Measurements from ENCODE around the gene OTOP3. TPM values are rescaled to one million over a fixed set of nuclear protein-coding genes. Genes with fewer than 3 reads are reported as not detected.

The OTOP3 gene
- total and polyA plus RNA-seq, 2 of the 4 experiments (the other 2 are of a cell fraction) = not detected

DNA sequence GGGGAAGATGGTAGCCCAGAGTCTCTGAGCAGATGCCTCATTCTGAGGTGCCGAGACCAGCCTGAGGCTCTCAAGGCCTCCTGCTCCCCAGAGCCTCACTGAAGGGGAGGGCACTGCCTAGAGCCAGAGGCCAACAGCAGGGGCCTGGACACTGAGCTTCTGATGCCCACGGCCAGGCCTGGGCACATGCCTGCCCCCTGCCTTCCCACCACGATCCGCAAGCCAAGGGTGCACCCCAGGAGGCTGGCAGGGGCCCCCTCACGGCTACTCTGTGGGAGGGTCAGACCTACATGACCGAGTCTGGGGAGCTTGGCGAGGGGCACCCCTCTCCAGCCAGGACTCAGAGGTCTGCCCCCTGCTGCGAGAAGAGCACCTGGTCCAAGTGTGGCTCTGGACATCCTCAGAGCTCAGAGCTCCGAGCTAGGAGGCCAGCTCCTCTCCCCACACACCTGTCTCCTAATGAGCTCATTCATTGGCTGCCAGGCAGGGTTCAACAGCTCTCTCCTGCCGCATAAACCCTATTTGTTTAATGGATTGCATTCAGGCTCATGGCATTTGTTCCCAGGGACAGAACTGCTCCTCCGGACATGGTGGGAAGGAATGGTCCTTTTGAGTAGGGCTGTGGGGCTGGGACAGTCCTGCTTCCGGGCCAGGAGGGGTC, 13.9 kb downstream of the OTOP3 start:
- no peak overlapping the region for H2BK120ac ChIP-seq (ENCODE audit: low read depth, low read length)
- H4K5ac ChIP-seq (ENCODE audit: low read depth, low read length) = no peak overlapping the region
- H3K9me1 ChIP-seq (ENCODE audit: insufficient read depth, low read length) = no peaks in the 10 kb centered on the region
- in situ Hi-C loops (cut with MboI; ENCODE audit: low sequenced_read_pairs) = loop anchor here (10.0 kb wide), 1 partner anchor 205 kb away; the partner anchor contains the start of gene NHERF1
- TF ChIP-seq SMC3 (IDR thresholded peaks at IDR 0.05; ENCODE audit: low read depth, low read length) = no peak
- no peak for TF ChIP-seq MXI1 (IDR thresholded peaks at IDR 0.05; ENCODE audit: borderline replicate concordance, low read depth, low read length)
- no peak for TF ChIP-seq BHLHE40 (IDR thresholded peaks at IDR 0.05; ENCODE audit: low read depth, low read length)
- TF ChIP-seq MAZ (IDR thresholded peaks at IDR 0.05; ENCODE audit: borderline replicate concordance, low read depth, low read length) = no peak
- no peak for TF ChIP-seq MAFK (IDR thresholded peaks at IDR 0.05; ENCODE audit: low read depth, low read length)
- no peak for TF ChIP-seq CTCF (conservative IDR thresholded peaks at IDR 0.05; ENCODE audit: low read depth, low read length)
- no peak for TF ChIP-seq CHD1 (IDR thresholded peaks at IDR 0.05; ENCODE audit: low read depth, low read length)
- no peak for TF ChIP-seq NFE2L2 (IDR thresholded peaks at IDR 0.05; ENCODE audit: low read depth, low read length)
- TF ChIP-seq FOS (IDR thresholded peaks at IDR 0.05; ENCODE audit: low read depth, low read length) = no peak
- no peak for TF ChIP-seq CEBPB (IDR thresholded peaks at IDR 0.05; ENCODE audit: low read depth, low read length)
- TF ChIP-seq RAD21 (IDR thresholded peaks at IDR 0.05; ENCODE audit: low read length) = no peak
- TF ChIP-seq RCOR1 (IDR thresholded peaks at IDR 0.05; ENCODE audit: insufficient replicate concordance, low read length) = no peak
- no peak for TF ChIP-seq ELK1 (IDR thresholded peaks at IDR 0.05; ENCODE audit: borderline replicate concordance, low read depth, low read length)
- no peak for TF ChIP-seq RFX5 (IDR thresholded peaks at IDR 0.05; ENCODE audit: low read depth, low read length)
- no peak for TF ChIP-seq POLR2A (IDR thresholded peaks at IDR 0.05; ENCODE audit: low read depth, low read length)
- no peak overlapping the region for H3K4ac ChIP-seq (ENCODE audit: low read depth, low read length)
- H2AK5ac ChIP-seq (ENCODE audit: low read depth, low read length) = no peak overlapping the region
- no peak overlapping the region for H4K91ac ChIP-seq (ENCODE audit: insufficient read depth, low read depth, low read length)
- CTCF ChIA-PET = interaction anchor here (1.2 kb wide), 1 partner anchor 26 kb away, joined by 3 read pairs; the partner anchor contains the start of genes OTOP2 and USH1G
- intact Hi-C loops (cut with micrococcal nuclease) = no loop called here
- peaks cover 51% of the 10 kb centered on the region for H3K27me3 ChIP-seq (ENCODE audit: control insufficient read depth, insufficient read depth, low read length)
- no peak overlapping the region for H2AFZ ChIP-seq (replicated peaks; ENCODE audit: low read length, poor library complexity)
- H4K20me1 ChIP-seq (ENCODE audit: insufficient read depth, low read length) = no peaks in the 10 kb centered on the region
- H2AK9ac ChIP-seq (replicated peaks; ENCODE audit: low read depth, low read length, poor library complexity) = no peak overlapping the region
- H2BK15ac ChIP-seq (ENCODE audit: low read depth, low read length) = no peak overlapping the region
- H3K56ac ChIP-seq (ENCODE audit: extremely low read depth, insufficient read depth, low read length) = no peak overlapping the region
- no peak for DNase-seq
- H3K9me3 ChIP-seq (ENCODE audit: control insufficient read depth, insufficient read depth, low read length) = no peaks in the 10 kb centered on the region
- no peaks in the 10 kb centered on the region for H3K79me1 ChIP-seq (ENCODE audit: low read depth in 1 of 2, low read length in 2 of 2)
- POLR2A ChIA-PET (ENCODE audit: unreplicated experiment) = no interaction called here
- no peaks in the 10 kb centered on the region for H3K4me1 ChIP-seq (ENCODE audit: control insufficient read depth, insufficient read depth, low read length)
- WGBS, 2 experiments (ENCODE audit: extremely low coverage in 2 of 2, insufficient read length in 1 of 2) = 37% methylated on average over 7 of the region's 12 CpGs; no CpG with 5 or more reads in 1 of the 2 experiments
- H3K27ac ChIP-seq (ENCODE audit: insufficient read depth, low read length) = no peak overlapping the region
- no peak overlapping the region for H3K4me3 ChIP-seq (ENCODE audit: insufficient read depth, low read depth, low read length)
- H3K36me3 ChIP-seq (ENCODE audit: control insufficient read depth, insufficient read depth, low read length) = no peaks in the 10 kb centered on the region
- ATAC-seq (ENCODE audit: low read depth) = no peak
- H3K4me2 ChIP-seq (ENCODE audit: low read depth, low read length) = no peak overlapping the region
- no peak overlapping the region for H2BK5ac ChIP-seq (ENCODE audit: low read depth, low read length, poor library complexity, severe bottlenecking)
- H2BK20ac ChIP-seq (ENCODE audit: low read depth, low read length) = no peak overlapping the region
- no peak overlapping the region for H3K18ac ChIP-seq (ENCODE audit: low read depth, low read length)
- dilution Hi-C loops (cut with HindIII; ENCODE audit: low sequenced_read_pairs, unreplicated experiment) = no loop called here
- H3K9ac ChIP-seq (ENCODE audit: low read depth, low read length) = no peak overlapping the region
- H4K8ac ChIP-seq (ENCODE audit: low read depth in 2 of 2, low read length in 2 of 2) = no peak overlapping the region
- no peak overlapping the region for H3K23ac ChIP-seq (ENCODE audit: low read depth, low read length)
- BruUV-seq (replicated peaks) = no TSS peak
- no peak overlapping the region for H3K14ac ChIP-seq (replicated peaks; ENCODE audit: low read depth, low read length)
